OCI-LY3 (cell line): ENCODE results near the gene CREG1.

Source experiments
- CTCF ChIP-seq: fragments of 200-600, 300-600 bp; sonication (generic); IDR thresholded peaks from 2 replicates; pipeline ENCODE4 v1.5.1; 2014; ENCODE audit warnings: antibody characterized with exemption, low read length, low read depth
- EZH2phosphoT487 ChIP-seq: fragments of 200-600 bp; shearing (Covaris generic); IDR thresholded peaks from 2 replicates; pipeline ENCODE4 v1.6.1; 2018; ENCODE audit warnings: antibody characterized with exemption, mixed run types, low read depth

DNA sequence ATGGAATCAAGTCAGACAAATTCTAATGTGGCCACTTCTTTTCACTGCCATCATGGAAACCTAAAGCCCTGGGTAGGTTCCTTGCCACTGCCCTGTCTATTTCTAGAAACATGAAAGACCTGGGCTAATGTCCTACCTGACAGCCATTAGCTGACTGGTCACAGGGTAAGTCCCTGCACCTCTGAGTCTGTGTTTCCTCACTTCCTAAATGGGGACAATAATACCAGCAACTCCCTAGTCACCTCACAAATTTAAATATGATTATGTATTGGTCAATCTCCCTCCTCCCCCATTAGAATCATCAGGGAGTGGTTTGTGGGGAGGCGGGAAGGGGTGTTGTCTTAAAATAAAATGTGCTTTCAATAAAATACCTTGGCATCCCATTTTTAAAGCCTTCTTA is 2.2 kb downstream of the CREG1 start:
- no peak for TF ChIP-seq CTCF
- TF ChIP-seq EZH2phosphoT487 = no peak
